GM13976 (cell line): Measurements from ENCODE around the gene MINDY3.

Source experiments
- DNase-seq: peaks from one replicate; pipeline ENCODE4 v3.0.0; 2012; ENCODE audit warnings: low spot score
- in situ Hi-C: fragments of 300-500 bp; cut with MboI; formaldehyde crosslinking; loops from one replicate; pipeline ENCODE4 v1.12.0; 2022; ENCODE audit warnings: low sequenced_read_pairs, mixed read lengths, inconsistent platforms; ENCODE audit not compliant: unreplicated experiment
- TF ChIP-seq, protein P1 (sequence below): IDR thresholded peaks from 2 replicates; pipeline ENCODE4 v1.5.1; 2012; ENCODE audit warnings: borderline replicate concordance, mild to moderate bottlenecking; ENCODE audit not compliant: insufficient read depth; ENCODE audit errors: extremely low read depth, missing control alignments, control extremely low read depth

Gene MINDY3

DNA sequence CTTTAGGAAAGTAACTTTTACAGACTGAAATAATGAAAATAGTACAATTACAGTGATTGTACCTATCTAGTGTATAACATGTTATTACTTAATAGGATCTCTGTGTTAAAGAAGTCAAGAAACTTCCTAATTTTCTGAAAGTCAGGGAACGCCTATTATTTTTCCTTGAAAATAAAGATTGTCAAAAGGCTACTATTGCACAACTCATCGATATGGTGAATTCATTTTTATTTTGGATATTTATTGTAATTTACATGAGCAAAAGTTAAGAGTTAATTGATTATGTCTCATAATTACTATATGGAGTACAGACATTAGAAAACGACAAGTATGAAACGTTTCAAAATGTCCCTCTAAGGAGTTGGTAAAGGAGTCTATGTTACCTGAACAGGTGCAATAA, 12.8 kb downstream of the MINDY3 start:
- TF ChIP-seq, protein P1, sequence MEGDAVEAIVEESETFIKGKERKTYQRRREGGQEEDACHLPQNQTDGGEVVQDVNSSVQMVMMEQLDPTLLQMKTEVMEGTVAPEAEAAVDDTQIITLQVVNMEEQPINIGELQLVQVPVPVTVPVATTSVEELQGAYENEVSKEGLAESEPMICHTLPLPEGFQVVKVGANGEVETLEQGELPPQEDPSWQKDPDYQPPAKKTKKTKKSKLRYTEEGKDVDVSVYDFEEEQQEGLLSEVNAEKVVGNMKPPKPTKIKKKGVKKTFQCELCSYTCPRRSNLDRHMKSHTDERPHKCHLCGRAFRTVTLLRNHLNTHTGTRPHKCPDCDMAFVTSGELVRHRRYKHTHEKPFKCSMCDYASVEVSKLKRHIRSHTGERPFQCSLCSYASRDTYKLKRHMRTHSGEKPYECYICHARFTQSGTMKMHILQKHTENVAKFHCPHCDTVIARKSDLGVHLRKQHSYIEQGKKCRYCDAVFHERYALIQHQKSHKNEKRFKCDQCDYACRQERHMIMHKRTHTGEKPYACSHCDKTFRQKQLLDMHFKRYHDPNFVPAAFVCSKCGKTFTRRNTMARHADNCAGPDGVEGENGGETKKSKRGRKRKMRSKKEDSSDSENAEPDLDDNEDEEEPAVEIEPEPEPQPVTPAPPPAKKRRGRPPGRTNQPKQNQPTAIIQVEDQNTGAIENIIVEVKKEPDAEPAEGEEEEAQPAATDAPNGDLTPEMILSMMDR: no peak
- in situ Hi-C loops: no loop called here
- no peak for DNase-seq

DNA sequence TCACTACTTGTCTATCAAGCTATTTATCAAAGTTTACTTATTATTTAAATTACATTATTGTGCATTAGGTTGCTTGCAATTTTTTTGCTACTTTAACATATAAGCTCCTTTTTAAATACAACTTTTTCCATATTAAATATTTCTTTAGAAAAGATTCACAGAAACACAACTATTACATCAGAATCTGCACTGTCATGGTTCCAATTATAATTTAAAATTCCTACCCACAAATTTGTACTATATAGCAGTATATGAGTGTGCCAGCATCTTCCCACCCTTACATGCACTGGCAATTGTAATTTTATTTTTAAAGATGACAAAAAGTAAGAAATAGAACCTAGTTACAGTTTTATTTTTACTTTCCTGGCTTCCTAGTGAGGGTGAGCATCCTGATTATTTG, 15.8 kb downstream of the MINDY3 start:
- DNase-seq: no peak
- in situ Hi-C loops: no loop called here
- TF ChIP-seq, protein P1: no peak

DNA sequence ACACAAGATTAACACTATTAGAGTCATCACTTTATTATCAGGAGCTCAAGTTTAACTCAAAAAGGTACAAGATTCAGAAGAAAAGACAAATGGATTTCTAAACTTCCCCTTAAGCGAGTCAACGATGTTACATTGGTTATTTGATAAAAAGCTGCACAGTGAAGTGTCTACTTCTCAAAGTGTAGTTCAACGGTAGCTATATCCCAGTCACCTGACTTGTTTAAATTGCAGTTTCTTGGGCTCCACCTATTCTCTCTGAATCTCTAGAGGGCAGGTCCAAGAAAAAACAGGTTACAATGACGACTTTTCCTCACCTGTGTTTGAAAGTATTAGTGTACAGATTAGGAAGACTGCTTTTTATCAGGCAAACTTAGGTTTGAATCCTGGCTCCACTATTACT, 16.6 kb downstream of the MINDY3 start:
- TF ChIP-seq, protein P1: no peak
- no peak for DNase-seq
- in situ Hi-C loops: no loop called here

DNA sequence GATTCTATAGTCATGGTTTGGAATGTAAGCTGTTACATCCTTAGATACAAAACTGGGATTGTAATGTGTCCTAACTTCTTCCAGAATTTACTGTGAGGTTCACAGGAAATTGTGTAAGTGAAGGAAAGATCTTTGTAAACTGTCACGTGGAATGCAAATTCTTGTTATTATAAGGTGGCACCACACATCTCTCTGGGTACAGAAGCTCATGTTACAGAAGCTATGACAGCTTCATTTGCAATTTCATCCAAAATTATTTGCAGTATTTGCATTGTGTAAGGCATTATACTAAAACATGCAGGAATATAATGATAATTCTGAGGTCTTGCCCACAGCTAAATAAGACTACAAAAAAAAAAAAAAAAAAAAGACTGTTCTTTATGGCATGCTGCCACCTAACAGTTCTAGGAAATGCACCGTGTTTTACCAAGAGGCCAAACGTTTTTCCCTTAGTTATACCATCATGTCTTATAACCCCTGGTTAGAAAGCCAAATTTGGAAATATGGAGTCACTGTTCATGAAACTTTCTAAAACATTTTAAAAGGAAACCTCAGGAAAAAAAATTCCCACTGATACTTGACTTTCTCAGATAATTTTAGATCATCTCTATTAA, 17.6 kb downstream of the MINDY3 start:
- in situ Hi-C loops: no loop called here
- DNase-seq: no peak
- TF ChIP-seq, protein P1: no peak

DNA sequence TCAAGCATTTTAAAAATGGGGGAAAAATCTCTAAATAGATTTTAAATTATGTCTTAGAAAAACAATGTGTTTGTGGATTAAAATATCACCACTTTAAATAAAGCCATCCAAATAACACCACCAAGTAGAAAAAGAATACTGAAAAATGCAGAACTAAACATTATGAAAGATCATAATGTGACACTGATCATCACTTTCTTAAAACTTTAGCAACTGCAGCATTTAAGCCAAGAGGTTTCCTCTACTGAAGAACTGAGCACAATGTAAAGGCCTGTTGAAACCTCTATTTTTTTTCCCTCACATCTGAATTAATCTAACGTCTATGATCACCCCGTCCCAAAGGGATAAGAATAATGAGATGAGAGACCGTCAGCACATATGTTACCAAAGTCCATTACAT, 18.6 kb downstream of the MINDY3 start:
- DNase-seq: no peak
- TF ChIP-seq, protein P1: no peak
- in situ Hi-C loops: no loop called here

DNA sequence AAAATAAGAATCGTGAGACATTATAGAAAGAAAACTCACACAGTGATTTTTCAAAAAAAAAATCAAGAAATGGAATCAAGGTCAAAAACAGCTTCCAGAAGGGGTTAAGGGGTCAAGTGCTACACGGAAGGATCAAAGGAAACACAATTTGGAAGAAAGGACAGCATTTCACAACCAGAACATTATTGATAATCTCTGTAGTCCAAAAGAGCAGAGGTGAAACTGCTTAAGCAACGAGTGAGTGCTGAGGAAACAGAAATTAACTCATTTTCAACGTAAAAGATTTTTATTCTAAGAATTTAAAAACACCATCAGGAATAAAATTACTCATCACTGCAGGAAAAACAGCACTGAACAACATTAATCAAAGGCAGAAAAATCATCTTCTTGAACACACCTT, 23.5 kb downstream of the MINDY3 start:
- TF ChIP-seq, protein P1: no peak
- in situ Hi-C loops: no loop called here
- no peak for DNase-seq
